Naive thymus-derived CD8-positive, alpha-beta T cell (primary cell): ENCODE results near the gene MICU1. TPM values are rescaled to one million over a fixed set of nuclear protein-coding genes. Genes with fewer than 3 reads are reported as not detected.

ENCODE experiments used
- ATAC-seq, 2 donors: fragments of 150-1000 bp; cut with Tn5 transposase in 1 of 2; sonication (Bioruptor Pico), chemical (Tn5 transposase) in 1 of 2; 1 replicate in 1 of 2; 2 replicates in 1 of 2; pipeline ENCODE4 v1.10.0; 2021; ENCODE audit warnings: mild to moderate bottlenecking in 2 of 2, moderate library complexity in 2 of 2
- POLR2A ChIA-PET: fragments of 350-600 bp; sonication (Branson Sonifier 250); formaldehyde crosslinking; loops from one replicate; lab custom pipeline; 2021; ENCODE audit warnings: antibody characterized with exemption; lab: Charles Lee
- DNase-seq, 10 donors: peaks; one replicate each; pipeline versions ENCODE4 v3.0.0 to v3.0.0-alpha.2; 2020 to 2022
- H3K27ac Mint-ChIP-seq, 10 donors: one replicate each; pipeline ENCODE4 v1.8.0; 2020 to 2022; ENCODE audit warnings: mild to moderate bottlenecking in 10 of 10, mixed read lengths in 10 of 10, moderate library complexity in 4 of 10, inconsistent platforms in 1 of 10
- H3K27me3 Mint-ChIP-seq, 5 donors: one replicate each; pipeline ENCODE4 v1.8.0; 2021 to 2022; ENCODE audit warnings: mixed read lengths in 5 of 5
- H3K36me3 Mint-ChIP-seq, 3 donors: one replicate each; pipeline ENCODE4 v1.8.0; 2020 to 2022; ENCODE audit warnings: mixed read lengths in 3 of 3, mild to moderate bottlenecking in 2 of 3, inconsistent platforms in 1 of 3
- H3K4me1 Mint-ChIP-seq, 4 donors: one replicate each; pipeline ENCODE4 v1.8.0; 2021 to 2022; ENCODE audit warnings: mixed read lengths in 4 of 4
- H3K4me3 Mint-ChIP-seq, 10 donors: one replicate each; pipeline ENCODE4 v1.8.0; 2020 to 2022; ENCODE audit warnings: mild to moderate bottlenecking in 10 of 10, mixed read lengths in 10 of 10, moderate library complexity in 6 of 10, inconsistent platforms in 1 of 10
- H3K9me3 Mint-ChIP-seq, 9 donors: one replicate each; pipeline ENCODE4 v1.8.0; 2020 to 2022; ENCODE audit warnings: mixed read lengths in 9 of 9, mild to moderate bottlenecking in 3 of 9, inconsistent platforms in 1 of 9, moderate library complexity in 1 of 9
- polyA plus RNA-seq, 3 donors: library from polyadenylated mRNA; unstranded; fragments of 300-500 nt; fragmentation: Illumina TruSeq; gene quantifications; one replicate each; pipeline ENCODE4 v1.2.3, GENCODE V29; 2021
- total RNA-seq, 8 experiments: library from RNA in 2 of 8; stranded (reverse) in 2 of 8; gene quantifications; one replicate each; pipeline ENCODE4 v1.2.3 and lab custom pipeline; 2021 to 2026

MICU1 gene
- total and polyA plus RNA-seq, 5 experiments from 2014 or later: 20.7 to 26.4 (median 24.1) TPM

GRCh38 chr10:72323108-72323749 is 302.6 kb downstream of the MICU1 start:
- Mint-ChIP-seq H3K36me3 (peaks cover 0 to 4% (median 0%) of the 10 kb centered on the region in 3 donors), H3K4me1 (peaks cover 38 to 86% (median 79%) of the 10 kb centered on the region in 4 donors), H3K27me3 (no peaks in the 10 kb centered on the region), H3K4me3 (peak overlapping the region in 8 of 10 donors; percentile 12 to 73 (median 50)), H3K27ac (peak overlapping the region in 9 of 10 donors; percentile 81 to 98 (median 95)), H3K9me3 (no peaks in the 10 kb centered on the region)
- no peak for DNase-seq
- ATAC-seq: no peak
- POLR2A ChIA-PET: interaction anchor here (0.5 to 14.0 kb wide), 10 partner anchors 8 to 186 kb away, joined by 3 to 292 read pairs (median 10); partner anchors contain the start of genes ANAPC16, ASCC1 and DDIT4

GRCh38 chr10:72322280-72323058 is 303.4 kb downstream of the MICU1 start:
- DNase-seq: peak in 3 of 10 donors; percentile 47 to 83 (median 59)
- POLR2A ChIA-PET: interaction anchor here (0.7 to 14.0 kb wide), 15 partner anchors 9 to 264 kb away, joined by 3 to 292 read pairs (median 8); partner anchors contain the start of genes ANAPC16, ASCC1, DDIT4 and SPOCK2
- H3K4me1 Mint-ChIP-seq: peaks cover 38 to 82% (median 77%) of the 10 kb centered on the region in 4 donors
- H3K27me3 Mint-ChIP-seq: no peaks in the 10 kb centered on the region
- peak overlapping the region in 8 of 10 donors; percentile 46 to 74 (median 63) for H3K4me3 Mint-ChIP-seq
- H3K9me3 Mint-ChIP-seq: no peaks in the 10 kb centered on the region
- ATAC-seq: peak; percentile 12 to 28
- H3K27ac Mint-ChIP-seq: peak overlapping the region; percentile 87 to 98 (median 94)
- H3K36me3 Mint-ChIP-seq: peaks cover 0 to 4% (median 0%) of the 10 kb centered on the region in 3 donors

GRCh38 chr10:72322030-72322279 is 303.9 kb downstream of the MICU1 start:
- Mint-ChIP-seq H3K4me3 (peak overlapping the region in 8 of 10 donors; percentile 46 to 74 (median 63)), H3K4me1 (peaks cover 41 to 83% (median 79%) of the 10 kb centered on the region in 4 donors), H3K36me3 (peaks cover 0 to 4% (median 0%) of the 10 kb centered on the region in 3 donors), H3K27me3 (no peaks in the 10 kb centered on the region), H3K27ac (peak overlapping the region; percentile 87 to 98 (median 94)), H3K9me3 (no peaks in the 10 kb centered on the region)
- no peak for DNase-seq
- POLR2A ChIA-PET: interaction anchor here (0.7 to 14.0 kb wide), 16 partner anchors 10 to 264 kb away, joined by 3 to 292 read pairs (median 7); partner anchors contain the start of genes ANAPC16, ASCC1, DDIT4 and SPOCK2
- ATAC-seq: no peak

GRCh38 chr10:72321248-72322029 is 304.4 kb downstream of the MICU1 start:
- H3K9me3 Mint-ChIP-seq: no peaks in the 10 kb centered on the region
- ATAC-seq: no peak
- POLR2A ChIA-PET: interaction anchor here (0.7 to 14.0 kb wide), 21 partner anchors 10 to 263 kb away, joined by 3 to 292 read pairs (median 6); partner anchors contain the start of genes ANAPC16, ASCC1, DDIT4 and SPOCK2

GRCh38 chr10:72320676-72321247 is 305.1 kb downstream of the MICU1 start:
- no peaks in the 10 kb centered on the region for H3K27me3 Mint-ChIP-seq
- POLR2A ChIA-PET: interaction anchor here (0.6 to 14.0 kb wide), 21 partner anchors 9 to 1490 kb away, joined by 3 to 292 read pairs (median 6); partner anchors contain the start of genes ANAPC16, ASCC1, DDIT4 and SPOCK2
- H3K4me3 Mint-ChIP-seq: peak overlapping the region; percentile 62 to 85 (median 78)
- peak in 1 of 2 donors; percentile 19 for ATAC-seq
- H3K27ac Mint-ChIP-seq: peak overlapping the region; percentile 87 to 99 (median 98)
- no peaks in the 10 kb centered on the region for H3K9me3 Mint-ChIP-seq
- no peaks in the 10 kb centered on the region for H3K36me3 Mint-ChIP-seq
- H3K4me1 Mint-ChIP-seq: peaks cover 41 to 86% (median 82%) of the 10 kb centered on the region in 4 donors
- peak in 4 of 10 donors; percentile 42 to 75 (median 54) for DNase-seq

More at GRCh38 chr10:72321248-72322029, 304.4 kb downstream of the MICU1 start:
- Mint-ChIP-seq H3K36me3 (peaks cover 0 to under 1% (median 0%) of the 10 kb centered on the region in 3 donors), H3K4me3 (peak overlapping the region in 7 of 10 donors; percentile 46 to 82 (median 63)), H3K27me3 (no peaks in the 10 kb centered on the region), H3K4me1 (peaks cover 37 to 83% (median 78%) of the 10 kb centered on the region in 4 donors), H3K27ac (peak overlapping the region; percentile 90 to 99 (median 98))
- no peak for DNase-seq

GRCh38 chr10:72319416-72320254 is 306.2 kb downstream of the MICU1 start:
- Mint-ChIP-seq H3K4me3 (peak overlapping the region; percentile 67 to 85 (median 82)), H3K27ac (peak overlapping the region; percentile 90 to 99 (median 98)), H3K4me1 (peaks cover 46 to 90% (median 88%) of the 10 kb centered on the region in 4 donors), H3K36me3 (no peaks in the 10 kb centered on the region), H3K27me3 (no peaks in the 10 kb centered on the region), H3K9me3 (no peaks in the 10 kb centered on the region)
- DNase-seq (peak; percentile 78 to 93 (median 88)), ATAC-seq (peak; percentile 71 to 82)
- POLR2A ChIA-PET: interaction anchor here (0.6 to 14.0 kb wide), 18 partner anchors 9 to 234 kb away, joined by 3 to 292 read pairs (median 4); partner anchors contain the start of genes ANAPC16, ASCC1, DDIT4 and SPOCK2

- H3K4me1 Mint-ChIP-seq: peaks cover 41 to 87% (median 81%) of the 10 kb centered on the region in 4 donors
- H3K27me3 Mint-ChIP-seq: no peaks in the 10 kb centered on the region
- peak overlapping the region; percentile 65 to 85 (median 74) for H3K4me3 Mint-ChIP-seq
- H3K36me3 Mint-ChIP-seq: no peaks in the 10 kb centered on the region
- no peaks in the 10 kb centered on the region for H3K9me3 Mint-ChIP-seq
- POLR2A ChIA-PET: interaction anchor here (0.6 to 14.0 kb wide), 14 partner anchors 8 to 233 kb away, joined by 3 to 292 read pairs (median 6); partner anchors contain the start of genes ANAPC16, ASCC1, DDIT4 and SPOCK2
- ATAC-seq (no peak), DNase-seq (no peak)
- peak overlapping the region; percentile 89 to 97 (median 94) for H3K27ac Mint-ChIP-seq
Observed at GRCh38 chr10:72318418-72319262, 307.2 kb downstream of the MICU1 start.

Other genes starting within 250 kb of the MICU1 start
- gene MCU, start 66.1 kb upstream of the MICU1 start, total RNA-seq: 10 to 100 TPM in 1 of 2 experiments, 1 to 10 TPM in 1; 9.9 to 10.6 TPM
- 1 to 10 TPM; 4.1 to 9.0 (median 6.2) TPM for gene MCU, start 66.1 kb upstream of the MICU1 start, polyA plus RNA-seq